KG1 (cell line): ENCODE data around the gene CERT1.
"Not testable (repeated sequence)": the region's sequence is repeated elsewhere in the genome, so short reads cannot be mapped to it uniquely, and the experiment has no call there.

ENCODE experiments used
- DNase-seq: peaks from one replicate; lab custom pipeline; 2025; lab: John Stamatoyannopoulos, UW

CERT1 gene

DNA sequence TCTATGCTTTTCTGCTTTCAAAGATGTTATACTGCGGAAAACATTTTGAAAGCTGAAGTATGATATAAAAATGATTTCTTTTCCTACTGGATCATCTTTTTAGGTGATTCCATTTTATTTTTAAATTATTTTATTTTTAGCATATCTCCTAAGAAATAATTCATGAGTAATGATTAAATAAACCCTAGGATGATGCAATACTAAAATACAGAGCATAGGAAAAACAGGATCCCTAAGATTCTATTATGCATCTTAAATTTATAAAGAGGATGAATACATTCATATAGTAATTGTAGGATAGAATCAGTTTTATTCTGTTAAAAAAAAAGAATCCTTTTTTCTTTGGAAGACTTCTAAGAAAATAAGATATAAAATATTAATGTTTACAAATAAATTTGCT, 11.1 kb upstream of the CERT1 start:
- no peak for DNase-seq

DNA sequence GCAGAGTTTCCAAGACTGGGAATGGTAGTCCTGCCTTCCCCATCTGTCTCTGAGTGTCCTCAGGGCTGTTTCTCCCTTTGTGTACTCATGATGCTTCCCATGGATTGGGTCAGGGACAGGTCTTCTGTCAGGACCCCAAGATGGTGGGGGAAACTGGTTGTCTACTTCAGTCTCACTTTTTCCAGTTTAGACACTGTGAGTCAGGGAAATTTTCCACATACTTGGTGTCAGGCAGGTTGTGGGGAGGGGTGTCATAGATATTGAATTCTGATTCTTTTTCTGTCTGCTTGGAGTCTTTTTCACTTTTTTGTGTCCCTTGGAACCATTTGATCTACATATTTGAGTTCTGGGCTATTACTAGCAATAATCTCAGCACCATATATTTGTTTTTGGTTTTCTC, 10.6 kb upstream of the CERT1 start:
- DNase-seq: no peak

DNA sequence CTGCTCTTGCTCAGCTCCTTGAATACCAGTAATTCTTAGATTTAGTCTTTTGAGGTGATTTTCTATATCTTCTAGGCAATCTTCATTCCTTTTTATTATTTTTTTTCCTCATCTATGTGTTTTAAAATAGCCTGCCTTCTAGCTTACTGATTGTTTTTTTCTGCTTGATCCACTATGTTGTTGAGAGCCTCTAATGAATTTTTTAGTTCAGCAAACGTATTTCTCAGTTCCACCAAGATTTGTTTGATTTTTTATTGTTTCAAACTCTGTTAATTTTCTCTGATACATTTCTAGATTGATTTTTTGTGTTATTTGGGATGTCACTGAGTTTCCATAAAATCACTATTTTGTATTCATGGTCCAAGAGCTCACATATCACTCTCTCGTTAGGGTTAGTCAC, 9.8 kb upstream of the CERT1 start:
- DNase-seq: no peak

DNA sequence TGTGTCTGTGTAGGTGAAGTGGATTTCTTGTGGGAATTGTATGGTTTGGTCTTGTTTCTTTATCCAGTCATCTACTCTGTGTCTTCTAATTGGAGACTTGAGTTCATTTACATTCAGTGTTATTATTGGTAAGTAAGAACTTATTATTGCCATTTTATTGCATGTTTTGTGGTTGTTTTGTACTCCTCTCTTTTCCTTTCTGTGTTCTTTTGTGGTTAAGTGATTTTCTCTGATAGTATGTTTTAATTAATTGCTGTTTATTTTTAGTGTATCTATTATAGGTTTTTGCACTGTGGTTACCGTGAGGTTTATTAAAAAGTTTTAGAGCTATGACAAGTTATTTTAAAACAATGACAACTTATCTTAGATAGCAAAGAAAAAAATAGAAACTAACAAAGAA, 8.3 kb upstream of the CERT1 start:
- no peak for DNase-seq

DNA sequence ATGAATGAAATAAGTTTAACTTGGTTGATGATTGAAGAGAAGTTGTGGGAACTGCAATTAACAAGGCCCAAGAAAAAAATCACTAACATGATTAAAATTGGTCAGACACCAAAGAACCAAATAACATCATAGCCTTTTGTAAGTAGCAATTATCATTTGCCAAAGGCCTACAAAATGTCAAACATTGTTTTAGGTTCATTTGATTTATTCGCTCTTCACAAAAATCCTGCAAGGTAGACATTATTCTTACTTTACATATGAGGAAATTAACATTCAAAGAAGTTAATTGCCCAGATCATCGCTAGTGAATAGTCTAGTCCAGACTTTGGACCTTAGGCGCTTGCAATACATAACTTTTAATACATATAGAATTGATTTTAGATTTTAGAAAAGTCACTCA, 2.9 kb upstream of the CERT1 start:
- DNase-seq: no peak

DNA sequence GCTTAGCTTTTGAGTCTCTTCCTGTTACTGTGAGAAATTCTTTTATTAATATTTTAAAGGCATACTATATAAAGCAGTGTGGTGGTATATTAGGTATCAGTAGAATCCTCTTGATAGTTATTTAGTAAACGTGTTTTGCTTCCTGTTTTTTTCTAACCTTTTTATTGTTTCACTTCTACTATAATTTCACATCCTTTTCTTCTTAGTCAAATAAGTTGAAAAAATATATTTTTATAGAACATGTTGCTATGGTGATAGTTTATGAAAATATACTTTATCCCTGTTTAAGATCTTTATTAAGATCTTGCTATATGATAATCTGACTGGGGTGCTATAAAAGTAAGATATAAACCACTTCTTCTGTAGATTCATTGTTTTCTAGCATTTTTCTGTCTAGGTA, 2.4 kb upstream of the CERT1 start:
- no peak for DNase-seq

DNA sequence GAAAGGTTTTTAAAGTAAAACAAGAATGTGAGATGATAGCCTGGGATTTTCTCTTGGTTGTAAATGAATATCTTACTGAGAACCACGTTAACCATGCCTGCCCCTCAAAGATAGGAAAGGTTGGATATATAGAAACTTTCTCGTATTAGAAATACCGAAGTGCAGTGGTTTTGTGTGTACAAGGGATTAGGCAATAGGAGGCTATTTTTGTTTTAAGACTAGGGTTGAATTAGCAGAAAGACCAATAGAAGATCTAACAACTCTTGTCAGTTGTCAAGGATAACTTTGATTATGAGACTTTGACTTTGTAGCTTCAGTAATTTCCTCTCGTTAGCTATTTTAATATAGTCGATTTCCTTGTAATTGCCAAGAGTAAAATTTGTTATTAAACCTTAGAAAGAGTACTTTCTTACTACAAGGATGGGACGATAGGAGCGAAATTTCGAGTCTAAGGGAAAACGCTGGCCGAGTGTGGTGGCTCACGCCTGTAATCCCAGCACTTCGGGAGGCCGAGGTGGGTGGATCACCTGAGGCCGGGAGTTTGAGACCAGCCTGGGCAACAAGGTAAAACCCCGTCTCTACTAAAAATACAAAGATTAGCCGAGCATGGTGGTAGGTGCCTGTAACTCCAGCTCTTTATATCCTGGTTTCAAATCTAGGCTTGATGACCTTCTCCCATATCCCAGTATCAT, 1.1 kb upstream of the CERT1 start:
- no peak for DNase-seq

DNA sequence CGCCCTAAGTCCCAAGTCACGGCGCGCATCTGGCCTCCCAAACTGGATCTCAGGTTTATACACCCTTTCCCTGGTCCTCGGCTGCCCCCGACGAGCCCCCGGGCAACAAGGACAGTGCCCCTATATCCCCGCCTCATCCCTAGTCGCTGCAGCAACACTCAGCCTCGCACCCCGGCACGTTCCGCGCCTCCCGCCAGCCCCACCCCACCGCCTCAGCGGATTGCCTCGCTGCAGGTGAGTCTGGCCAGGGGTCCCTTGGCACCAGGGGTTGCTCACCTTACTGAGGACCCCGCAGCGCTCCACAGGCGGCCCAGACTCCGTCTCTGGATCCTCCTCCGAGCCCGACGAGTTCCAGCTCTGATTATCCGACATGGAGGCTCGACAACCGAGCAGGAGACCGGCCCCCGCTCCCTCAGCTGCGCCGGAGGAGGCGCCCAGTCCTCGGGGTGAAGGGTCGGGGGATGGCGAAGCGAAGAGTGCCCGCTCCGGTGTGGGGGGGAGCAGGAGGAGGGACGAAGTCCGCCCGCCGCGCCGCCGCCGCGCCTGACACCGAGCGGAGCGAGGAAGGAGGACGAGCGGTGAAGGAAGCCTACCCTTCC, 494 bp downstream of the CERT1 start:
- no peak for DNase-seq

DNA sequence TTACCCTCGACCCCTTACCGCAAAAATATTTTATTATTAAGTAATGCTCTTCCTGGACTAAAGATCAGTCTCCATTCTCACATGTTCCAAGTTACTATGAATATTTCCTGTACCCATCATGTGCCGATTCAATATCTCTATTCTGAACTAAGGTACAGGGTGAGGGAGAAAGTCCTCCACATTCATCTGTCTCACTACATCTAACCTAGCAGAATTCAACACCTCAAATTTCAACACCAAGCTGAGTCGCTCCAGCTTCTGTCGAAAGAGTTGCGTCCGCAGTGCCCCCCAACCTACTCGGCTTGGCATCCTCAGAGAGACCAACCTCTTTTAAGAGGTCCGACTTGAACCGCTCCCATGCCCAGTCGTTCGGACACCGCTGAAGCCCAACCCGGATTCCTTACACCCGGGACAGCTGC, 1.0 kb downstream of the CERT1 start:
- DNase-seq: peak; percentile 50

DNA sequence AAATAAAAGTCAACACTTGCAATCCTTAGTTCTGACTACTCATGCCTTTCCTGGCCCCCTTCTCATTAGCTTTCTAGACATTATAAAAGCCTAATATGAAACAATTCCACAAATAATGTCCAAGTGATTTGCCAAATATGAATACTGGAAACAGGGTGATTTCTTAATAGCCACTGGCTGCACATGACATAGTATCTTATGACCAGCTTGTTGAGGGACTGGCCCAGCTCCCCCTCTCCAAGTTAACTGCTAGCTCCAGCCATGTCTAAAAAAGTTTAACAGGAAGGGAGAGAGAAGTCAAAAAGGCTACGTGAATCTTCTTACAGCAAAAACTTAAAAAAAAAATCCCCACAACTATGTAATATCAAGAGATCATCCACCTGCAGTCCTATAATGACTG, 1.5 kb downstream of the CERT1 start:
- DNase-seq: no peak

DNA sequence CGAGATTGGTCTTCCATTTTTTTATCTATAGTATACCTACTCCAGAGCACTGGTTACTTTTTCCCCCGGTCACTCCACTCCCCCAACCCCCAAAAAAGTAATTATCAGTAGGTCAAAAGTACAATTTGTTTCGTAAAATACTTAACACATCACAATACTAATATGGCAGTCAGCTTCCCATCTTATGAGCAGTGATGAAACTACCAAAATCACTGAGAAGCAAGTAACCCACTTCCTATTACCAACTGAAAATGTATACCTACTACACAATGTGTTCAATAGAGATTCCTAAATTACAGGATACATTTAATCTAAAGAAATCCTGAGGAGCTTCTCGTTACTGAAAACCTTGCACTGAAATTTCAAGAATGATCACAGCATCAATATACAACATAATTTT, 1.9 kb downstream of the CERT1 start:
- no peak for DNase-seq

DNA sequence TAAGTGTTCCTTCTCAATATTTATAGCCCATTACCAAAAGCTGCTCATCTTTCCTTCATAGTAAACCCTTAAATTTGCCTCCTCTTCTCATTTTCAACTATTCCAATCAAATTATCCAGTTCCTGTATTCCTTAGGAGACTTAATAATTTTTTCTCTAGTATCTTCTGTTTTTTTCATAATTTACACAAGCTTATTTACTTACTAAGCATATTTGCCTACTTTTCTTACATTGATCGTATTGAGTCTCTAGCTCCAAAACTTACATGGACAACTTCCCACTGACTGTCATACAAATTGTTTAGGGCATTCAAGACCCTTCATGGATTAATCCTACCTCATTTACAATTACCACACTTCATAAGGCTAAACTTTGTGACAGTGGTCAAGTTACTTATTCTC, 3.6 kb downstream of the CERT1 start:
- no peak for DNase-seq

DNA sequence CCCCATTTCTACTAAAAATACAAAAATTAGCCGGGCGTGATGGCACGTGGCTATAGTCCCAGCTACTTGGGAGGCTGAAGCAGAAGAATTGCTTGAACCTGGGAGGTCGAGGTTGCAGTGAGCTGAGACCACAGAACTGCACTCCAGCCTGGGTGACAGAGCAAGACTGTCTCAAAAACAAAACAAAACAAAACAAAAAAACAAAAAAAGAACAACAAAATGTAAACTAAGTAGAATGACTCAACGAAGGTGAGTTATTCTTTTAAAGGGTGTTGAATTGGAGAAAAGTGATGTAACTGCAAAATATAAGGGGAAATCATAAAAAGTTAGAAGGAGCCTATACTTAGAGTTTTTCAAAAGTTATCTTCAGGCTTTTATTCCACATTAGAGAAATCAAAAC, 6.3 kb downstream of the CERT1 start:
- DNase-seq: not testable (repeated sequence)

DNA sequence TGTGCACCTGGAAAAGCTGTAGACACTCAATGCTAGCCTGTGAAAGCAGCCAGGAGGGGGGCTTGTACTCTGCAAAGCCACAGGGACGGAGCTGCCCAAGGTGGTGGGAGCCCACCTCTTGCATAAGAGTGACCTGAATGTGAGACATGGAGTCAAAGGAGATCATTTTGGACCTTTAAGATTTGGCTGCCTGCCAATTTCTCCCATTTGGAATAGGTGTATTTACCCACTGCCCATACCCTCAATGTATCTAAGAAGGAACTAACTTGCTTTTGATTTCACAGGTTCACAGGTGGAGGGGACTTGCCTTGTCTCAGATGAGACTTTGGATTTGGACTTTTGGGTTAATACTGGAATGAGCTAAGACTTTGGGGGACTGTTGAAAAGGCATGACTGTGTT, 12.6 kb downstream of the CERT1 start:
- DNase-seq: not testable (repeated sequence)

DNA sequence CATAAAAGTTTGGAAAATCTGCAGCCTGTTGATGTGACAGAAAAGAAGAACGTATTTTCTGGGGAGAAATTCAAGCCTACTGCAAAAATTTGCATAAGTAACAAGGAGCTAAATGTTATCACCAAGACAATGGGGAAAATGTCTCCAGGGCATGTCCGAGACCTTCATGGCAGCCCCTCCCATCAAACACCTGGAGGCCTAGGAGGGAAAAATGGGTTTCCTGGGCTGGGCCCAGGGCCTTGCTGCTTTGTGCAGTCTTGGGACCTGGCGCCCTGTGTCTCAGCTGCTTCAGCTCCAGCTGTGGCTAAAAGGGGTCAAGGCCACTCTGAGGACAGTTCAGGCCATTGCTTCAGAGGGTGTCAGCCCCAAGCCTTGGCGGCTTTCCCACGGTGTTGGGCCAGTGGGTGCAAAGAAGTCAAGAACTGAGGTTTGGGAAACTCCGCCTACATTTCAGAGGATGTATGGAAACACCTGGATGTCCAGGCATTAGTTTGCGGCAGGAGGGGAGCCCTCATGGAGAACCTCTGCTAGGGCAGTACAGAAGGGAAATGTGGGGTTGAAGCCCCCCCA, 13.1 kb downstream of the CERT1 start:
- no peak for DNase-seq

DNA sequence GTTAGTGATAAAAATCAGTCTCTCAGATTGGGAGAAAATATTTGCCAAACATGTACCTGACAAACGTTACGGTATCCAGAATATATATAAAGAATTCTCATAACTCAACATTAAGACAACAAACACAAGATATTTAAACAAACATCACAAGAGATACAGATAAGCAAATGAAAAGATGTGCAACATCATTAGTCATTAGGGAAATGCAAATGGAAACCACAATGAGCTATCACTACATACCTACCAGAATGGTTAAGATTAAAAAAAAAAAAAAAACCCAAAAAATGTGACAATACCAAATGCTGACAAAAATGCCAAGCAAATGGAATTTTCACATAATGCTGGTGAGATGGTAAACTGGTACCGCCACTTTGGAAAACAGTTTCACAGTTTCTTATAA, 15.4 kb downstream of the CERT1 start:
- DNase-seq: no peak

DNA sequence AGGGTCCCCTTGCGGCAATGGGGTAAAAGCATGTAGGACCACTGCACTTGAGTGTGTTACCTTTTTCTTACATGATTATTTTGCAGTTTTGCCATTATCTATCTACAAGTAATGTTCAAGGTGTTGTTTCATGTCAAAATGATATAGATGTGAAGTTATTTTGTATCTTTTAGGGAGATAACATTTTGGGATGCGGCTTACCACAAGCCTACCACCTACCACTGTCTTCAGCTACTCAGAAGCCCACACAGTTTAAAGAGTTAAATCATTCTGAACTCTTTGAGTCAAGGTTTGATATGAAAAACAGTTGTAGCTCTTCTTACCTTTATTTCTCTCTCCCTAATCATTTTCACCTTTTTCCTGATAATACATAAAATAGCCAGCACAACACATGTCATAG, 19.8 kb downstream of the CERT1 start:
- no peak for DNase-seq

DNA sequence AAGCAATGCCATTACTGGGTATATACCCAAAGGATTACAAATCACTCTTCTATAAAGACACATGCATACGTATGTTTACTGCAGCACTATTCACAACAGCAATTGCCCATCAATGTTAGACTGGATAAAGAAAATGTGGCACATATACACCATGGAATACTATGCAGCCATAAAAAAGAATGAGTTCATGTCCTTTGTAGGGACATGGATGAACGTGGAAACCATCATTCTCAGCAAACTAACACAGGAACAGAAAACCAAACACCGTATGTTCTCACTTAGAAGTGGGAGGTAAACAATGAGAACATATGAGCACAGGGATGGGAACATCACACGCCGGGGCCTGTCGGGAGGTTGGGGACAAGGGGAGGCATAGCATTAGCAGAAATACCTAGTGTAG, 21.6 kb downstream of the CERT1 start:
- DNase-seq: not testable (repeated sequence)

DNA sequence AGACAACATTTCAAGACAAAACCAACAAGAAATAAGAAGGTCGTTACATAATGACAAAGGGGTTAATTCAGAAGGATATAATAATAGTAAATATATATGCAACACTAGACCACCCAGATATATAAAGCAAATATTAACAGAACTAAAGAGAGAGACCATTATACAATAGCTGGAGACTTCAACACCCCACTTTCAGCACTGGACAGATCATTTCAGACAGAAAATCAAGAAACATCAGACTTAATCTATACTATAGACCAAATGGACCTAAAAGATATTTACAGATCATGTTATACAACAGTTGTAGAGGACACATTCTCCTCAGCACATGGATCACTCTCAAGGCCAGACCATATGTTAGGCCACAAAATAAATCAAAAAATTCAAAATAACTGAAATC, 26.8 kb downstream of the CERT1 start:
- no peak for DNase-seq

DNA sequence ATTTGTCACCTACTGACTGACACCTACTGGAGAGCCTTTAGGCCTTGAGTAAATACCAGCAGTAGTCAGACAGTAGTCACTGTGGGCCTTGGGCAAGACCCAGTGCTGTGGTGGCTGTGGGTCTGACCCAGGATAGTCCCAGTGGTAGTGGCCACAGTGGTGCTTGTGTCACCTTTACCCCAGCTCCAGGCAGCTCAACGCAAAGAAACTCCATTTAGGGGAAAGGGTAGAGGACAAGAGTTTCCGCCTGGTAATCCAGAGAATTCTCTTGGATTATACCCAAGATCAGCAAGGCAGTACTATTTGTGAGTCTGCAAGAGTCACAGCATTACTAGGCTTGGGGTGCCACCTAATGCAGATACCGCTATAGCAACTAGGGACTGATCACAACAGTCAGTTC, 28.9 kb downstream of the CERT1 start:
- DNase-seq: no peak

DNA sequence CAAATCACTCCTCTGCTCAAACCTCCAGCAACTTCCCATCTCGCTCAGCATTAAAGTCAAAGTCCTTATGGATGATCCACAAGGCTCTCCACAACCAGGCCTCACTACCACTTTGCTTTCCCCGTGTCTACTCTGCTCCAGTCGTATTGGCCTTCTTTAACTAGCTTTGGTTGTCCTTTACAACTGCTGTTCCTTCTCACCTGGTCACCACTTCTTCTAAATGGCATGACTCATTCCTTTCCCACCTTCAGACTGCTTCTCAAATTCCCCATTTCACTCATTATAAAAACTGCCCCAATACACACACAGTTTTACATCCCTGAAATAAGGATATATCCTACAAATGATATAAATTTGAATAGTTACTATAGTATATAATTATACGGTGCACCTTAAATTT, 30.4 kb downstream of the CERT1 start:
- no peak for DNase-seq

DNA sequence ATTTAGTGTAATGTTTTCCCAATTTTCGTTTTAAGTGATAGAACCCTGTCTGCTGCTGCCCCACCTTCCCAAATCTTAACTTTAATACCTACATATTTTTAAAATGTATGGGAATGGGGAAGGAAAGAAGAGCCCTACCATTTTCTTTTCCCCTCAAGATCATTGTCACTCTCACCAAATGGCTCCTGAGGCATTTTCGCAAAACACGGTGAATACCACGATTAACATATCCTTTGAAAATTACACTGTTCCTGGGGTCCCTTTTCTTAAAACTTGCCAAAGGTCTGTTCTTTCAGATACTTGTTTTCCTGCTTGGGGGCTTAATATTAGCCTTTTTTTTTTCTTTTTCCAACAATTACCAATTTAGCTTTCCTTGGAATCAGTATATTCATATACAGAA, 36.1 kb downstream of the CERT1 start:
- no peak for DNase-seq

DNA sequence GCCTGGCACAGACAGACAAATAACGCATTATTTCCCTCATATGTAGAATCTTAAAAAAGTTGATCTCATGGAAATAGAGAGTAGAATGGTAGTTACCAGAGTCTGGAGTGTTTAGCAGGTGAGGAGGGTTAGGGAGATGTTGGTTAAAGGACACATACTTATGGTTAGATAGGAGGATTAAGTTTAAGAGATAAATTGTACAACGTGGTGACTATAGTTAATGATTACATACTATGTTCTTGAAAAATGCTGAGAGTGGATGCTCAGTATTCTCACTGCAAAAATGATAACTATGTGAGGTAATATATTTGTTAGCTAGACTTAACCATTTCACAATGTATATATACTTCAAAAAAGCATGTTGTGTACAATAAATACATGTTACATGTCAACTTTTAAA, 38.0 kb downstream of the CERT1 start:
- no peak for DNase-seq

DNA sequence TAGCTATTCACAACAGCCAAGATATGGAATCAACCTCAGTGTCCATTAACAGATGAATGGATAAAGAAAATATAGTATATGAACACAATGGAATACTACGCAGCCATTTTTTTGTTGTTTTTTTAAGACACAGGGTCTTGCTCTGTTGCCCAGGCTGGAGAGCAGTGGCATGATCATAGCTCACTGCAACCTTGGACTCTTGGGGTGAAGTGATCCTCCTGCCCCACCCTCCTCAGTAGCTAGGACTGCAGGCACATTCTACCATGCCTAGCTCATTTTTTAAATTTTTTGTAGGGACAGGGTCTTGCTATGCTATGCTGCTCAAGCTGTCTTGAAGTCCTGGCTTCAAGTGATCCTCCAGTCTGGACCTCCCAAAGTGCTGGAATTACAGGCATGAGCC, 38.5 kb downstream of the CERT1 start:
- DNase-seq: no peak
